ENCODE data around the gene GM2A. TPM values are rescaled to one million over a fixed set of nuclear protein-coding genes. Genes with fewer than 3 reads are reported as not detected.
A peak's percentile ranks its signal among the peaks of the same experiment; 100 is the strongest.

GM2A gene
- total RNA-seq, 4 donors from 2014 or later = 62.4 to 132 (median 89.7) TPM

- no peaks in the 10 kb centered on the region for H3K4me1 ChIP-seq
- H3K27me3 ChIP-seq = no peaks in the 10 kb centered on the region
- no peaks in the 10 kb centered on the region for H3K9me3 ChIP-seq
- no peak for DNase-seq
- no peaks in the 10 kb centered on the region for H3K36me3 ChIP-seq
- no peak for TF ChIP-seq POLR2A (IDR thresholded peaks at IDR 0.05)
- TF ChIP-seq, protein P1, sequence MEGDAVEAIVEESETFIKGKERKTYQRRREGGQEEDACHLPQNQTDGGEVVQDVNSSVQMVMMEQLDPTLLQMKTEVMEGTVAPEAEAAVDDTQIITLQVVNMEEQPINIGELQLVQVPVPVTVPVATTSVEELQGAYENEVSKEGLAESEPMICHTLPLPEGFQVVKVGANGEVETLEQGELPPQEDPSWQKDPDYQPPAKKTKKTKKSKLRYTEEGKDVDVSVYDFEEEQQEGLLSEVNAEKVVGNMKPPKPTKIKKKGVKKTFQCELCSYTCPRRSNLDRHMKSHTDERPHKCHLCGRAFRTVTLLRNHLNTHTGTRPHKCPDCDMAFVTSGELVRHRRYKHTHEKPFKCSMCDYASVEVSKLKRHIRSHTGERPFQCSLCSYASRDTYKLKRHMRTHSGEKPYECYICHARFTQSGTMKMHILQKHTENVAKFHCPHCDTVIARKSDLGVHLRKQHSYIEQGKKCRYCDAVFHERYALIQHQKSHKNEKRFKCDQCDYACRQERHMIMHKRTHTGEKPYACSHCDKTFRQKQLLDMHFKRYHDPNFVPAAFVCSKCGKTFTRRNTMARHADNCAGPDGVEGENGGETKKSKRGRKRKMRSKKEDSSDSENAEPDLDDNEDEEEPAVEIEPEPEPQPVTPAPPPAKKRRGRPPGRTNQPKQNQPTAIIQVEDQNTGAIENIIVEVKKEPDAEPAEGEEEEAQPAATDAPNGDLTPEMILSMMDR (IDR thresholded peaks at IDR 0.05) = no peak
- WGBS, 2 donors = 71 to 79% methylated on average over 4 of the region's 4 CpGs
- intact Hi-C loops (cut with DNase I) = no loop called here
- no peak overlapping the region for H3K4me3 ChIP-seq
- no peak overlapping the region for H3K27ac ChIP-seq
These were observed 30.3 kb downstream of the GM2A start for GRCh38 chr5:151283120-151283825.

GRCh38 chr5:151284392-151284967, 31.5 kb downstream of the GM2A start:
- no peak for DNase-seq
- 28 to 38% methylated on average over 8 of the region's 8 CpGs for WGBS, 2 donors
- Histone ChIP-seq H3K9me3 (no peaks in the 10 kb centered on the region), H3K36me3 (no peaks in the 10 kb centered on the region), H3K4me1 (no peaks in the 10 kb centered on the region), H3K4me3 (no peak overlapping the region), H3K27me3 (no peaks in the 10 kb centered on the region), H3K27ac (no peak overlapping the region)
- TF ChIP-seq, protein P1 (IDR thresholded peaks at IDR 0.05) = peak in 1 of 6 experiments; percentile 17
- TF ChIP-seq POLR2A (IDR thresholded peaks at IDR 0.05) = no peak
- intact Hi-C loops (cut with DNase I) = no loop called here

DNA sequence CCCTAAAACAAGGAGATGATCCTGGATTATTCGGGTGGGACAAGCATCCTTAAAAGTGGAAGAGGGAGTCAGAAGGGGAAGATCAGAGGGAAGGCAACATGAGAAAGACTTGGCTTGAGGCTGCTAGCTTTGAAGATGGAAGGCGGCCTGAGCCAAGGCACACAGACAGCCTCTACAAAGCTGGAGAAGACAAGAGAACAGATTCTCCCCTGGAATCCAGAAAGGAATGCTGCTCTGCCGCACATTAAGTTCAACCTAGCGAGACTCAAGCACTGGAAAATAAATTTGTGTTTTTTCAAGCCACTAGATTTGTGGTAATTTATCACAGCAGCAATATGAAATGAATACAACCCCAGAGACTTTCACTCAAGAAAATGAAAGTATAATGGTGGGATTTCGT, 32.7 kb downstream of the GM2A start:
- Histone ChIP-seq H3K27me3 (no peaks in the 10 kb centered on the region), H3K27ac (no peak overlapping the region), H3K9me3 (no peaks in the 10 kb centered on the region), H3K4me3 (no peak overlapping the region), H3K36me3 (no peaks in the 10 kb centered on the region), H3K4me1 (no peaks in the 10 kb centered on the region)
- 61 to 76% methylated on average over 5 of the region's 5 CpGs for WGBS, 2 donors
- no peak for TF ChIP-seq POLR2A (IDR thresholded peaks at IDR 0.05)
- TF ChIP-seq, protein P1 (IDR thresholded peaks at IDR 0.05) = no peak
- intact Hi-C loops (cut with DNase I) = no loop called here
- no peak for DNase-seq

- no peaks in the 10 kb centered on the region for H3K36me3 ChIP-seq
- no peaks in the 10 kb centered on the region for H3K27me3 ChIP-seq
- H3K9me3 ChIP-seq = no peaks in the 10 kb centered on the region
- 82 to 85% methylated on average over 1 of the region's 1 CpG for WGBS, 2 donors
- no peak overlapping the region for H3K4me3 ChIP-seq
- TF ChIP-seq, protein P1 (IDR thresholded peaks at IDR 0.05) = no peak
- TF ChIP-seq POLR2A (IDR thresholded peaks at IDR 0.05) = no peak
- H3K27ac ChIP-seq = no peak overlapping the region
- no peaks in the 10 kb centered on the region for H3K4me1 ChIP-seq
- no peak for DNase-seq
- intact Hi-C loops (cut with DNase I) = no loop called here
These were observed 33.3 kb downstream of the GM2A start for GRCh38 chr5:151286246-151286645.

GRCh38 chr5:151288180-151288579, 35.2 kb downstream of the GM2A start:
- intact Hi-C loops (cut with DNase I) = no loop called here
- DNase-seq = no peak
- no peak overlapping the region for H3K27ac ChIP-seq
- 45 to 62% methylated on average over 2 of the region's 2 CpGs for WGBS, 2 donors
- no peaks in the 10 kb centered on the region for H3K27me3 ChIP-seq
- H3K36me3 ChIP-seq = no peaks in the 10 kb centered on the region
- H3K9me3 ChIP-seq = no peaks in the 10 kb centered on the region
- TF ChIP-seq, protein P1 (IDR thresholded peaks at IDR 0.05) = no peak
- TF ChIP-seq POLR2A (IDR thresholded peaks at IDR 0.05) = no peak
- H3K4me1 ChIP-seq = no peaks in the 10 kb centered on the region
- H3K4me3 ChIP-seq = no peak overlapping the region

Data from esophagus squamous epithelium (tissue), 5 donors.